GM12874 (cell line): Measurements from ENCODE around the gene UGT1A9.

Experiments used
- TF ChIP-seq, protein P1 (sequence below): IDR thresholded peaks from 2 replicates; pipeline ENCODE4 v1.5.1; 2011; ENCODE audit warnings: low read depth, mild to moderate bottlenecking, control low read depth, low read length, moderate library complexity; ENCODE audit not compliant: insufficient read depth

The UGT1A9 gene

DNA sequence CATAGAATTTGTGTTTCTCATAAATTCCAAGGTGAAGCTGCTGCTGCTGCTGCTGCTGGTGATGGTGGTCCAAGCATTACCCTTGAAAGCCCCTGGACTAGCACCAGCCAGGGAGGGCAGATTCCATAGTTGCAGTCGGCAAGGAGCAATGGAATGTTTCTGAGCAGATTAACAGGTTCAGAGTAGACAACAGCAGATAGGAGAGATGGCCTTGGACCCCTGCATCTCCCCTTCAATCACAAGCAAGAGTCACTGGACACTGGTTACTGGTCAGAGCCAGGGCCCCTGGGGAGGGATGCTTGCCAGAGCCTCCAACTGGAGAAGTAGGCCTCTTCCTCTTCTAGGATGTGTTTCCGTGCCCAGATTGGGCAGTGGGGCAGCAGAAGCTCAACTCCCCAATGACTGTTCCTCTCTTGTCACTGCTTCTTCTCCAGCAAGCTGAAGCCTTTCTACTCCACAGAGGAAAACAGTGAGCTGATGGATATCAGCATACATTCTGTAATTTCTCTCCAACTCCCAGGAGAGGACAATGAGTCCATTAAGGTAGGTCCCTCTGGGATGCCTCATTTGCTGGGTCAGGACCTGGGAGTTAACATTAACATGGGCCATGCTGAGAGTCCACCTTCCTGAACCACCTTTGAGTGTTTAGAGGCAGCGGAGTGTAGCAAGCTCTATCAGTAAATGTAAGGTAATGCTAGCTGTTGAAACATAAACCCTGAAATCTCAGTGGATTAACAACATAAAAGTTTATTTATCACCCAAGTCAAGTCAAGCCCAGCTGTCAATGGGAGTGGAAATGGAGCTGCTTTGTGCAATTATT lies 141.7 kb downstream of the UGT1A9 start:
- TF ChIP-seq, protein P1, sequence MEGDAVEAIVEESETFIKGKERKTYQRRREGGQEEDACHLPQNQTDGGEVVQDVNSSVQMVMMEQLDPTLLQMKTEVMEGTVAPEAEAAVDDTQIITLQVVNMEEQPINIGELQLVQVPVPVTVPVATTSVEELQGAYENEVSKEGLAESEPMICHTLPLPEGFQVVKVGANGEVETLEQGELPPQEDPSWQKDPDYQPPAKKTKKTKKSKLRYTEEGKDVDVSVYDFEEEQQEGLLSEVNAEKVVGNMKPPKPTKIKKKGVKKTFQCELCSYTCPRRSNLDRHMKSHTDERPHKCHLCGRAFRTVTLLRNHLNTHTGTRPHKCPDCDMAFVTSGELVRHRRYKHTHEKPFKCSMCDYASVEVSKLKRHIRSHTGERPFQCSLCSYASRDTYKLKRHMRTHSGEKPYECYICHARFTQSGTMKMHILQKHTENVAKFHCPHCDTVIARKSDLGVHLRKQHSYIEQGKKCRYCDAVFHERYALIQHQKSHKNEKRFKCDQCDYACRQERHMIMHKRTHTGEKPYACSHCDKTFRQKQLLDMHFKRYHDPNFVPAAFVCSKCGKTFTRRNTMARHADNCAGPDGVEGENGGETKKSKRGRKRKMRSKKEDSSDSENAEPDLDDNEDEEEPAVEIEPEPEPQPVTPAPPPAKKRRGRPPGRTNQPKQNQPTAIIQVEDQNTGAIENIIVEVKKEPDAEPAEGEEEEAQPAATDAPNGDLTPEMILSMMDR = no peak

DNA sequence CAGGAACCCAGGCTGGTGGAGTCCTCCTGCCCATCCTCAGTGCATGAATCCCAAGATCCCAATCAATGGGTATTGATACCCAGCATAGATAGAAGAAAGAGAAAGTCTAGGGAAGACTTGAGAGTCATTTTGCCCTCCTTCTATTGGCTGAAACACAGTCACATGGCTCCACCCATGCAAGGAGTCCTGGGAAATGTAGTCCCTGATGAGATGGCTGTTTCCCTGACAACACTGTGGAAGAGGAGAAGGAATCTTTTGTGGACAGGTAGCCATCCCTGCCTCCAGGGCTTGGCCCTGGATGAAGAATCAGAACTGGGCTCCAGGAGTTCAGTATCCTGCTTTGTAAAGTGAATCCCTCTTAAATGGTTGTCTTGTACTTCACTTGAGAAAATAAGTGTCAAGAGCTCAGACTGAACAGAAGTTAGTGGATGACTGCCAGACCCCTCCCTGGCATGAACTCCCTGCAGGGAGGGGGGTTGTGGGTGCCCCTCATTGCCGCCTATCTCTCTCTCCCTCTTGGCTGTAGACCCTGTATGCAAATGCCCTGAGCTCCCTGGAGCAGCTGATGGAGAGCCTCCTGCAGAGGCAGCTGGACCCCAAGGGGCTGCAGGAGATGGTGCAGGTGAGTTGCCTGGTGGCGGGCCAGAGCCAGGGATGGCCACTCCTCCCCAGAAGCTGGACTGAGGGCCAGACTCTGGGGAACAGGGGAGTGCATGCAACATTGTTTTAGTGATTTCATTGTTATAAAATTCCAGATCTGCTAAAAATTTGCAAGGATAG lies 142.5 kb downstream of the UGT1A9 start:
- TF ChIP-seq, protein P1 = no peak

DNA sequence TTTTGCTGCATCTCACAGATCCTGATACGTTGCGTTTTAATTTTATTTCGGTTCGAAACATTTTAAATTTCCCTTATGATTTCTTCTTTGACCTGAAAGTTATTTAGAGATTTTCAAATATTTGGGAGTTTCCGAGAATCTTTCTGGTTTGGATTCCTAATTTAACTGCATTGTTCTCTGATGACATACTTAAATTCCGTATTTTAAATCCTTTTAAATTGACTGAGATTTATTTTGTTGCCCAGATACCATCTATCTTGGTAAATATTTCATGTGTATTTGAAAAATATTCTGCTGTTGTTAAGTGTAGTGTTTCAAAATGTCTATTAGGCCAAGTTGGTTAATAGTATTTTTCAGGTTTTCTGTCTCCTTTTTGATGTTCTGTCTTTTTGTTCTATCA lies 144.2 kb downstream of the UGT1A9 start:
- TF ChIP-seq, protein P1 = no peak

DNA sequence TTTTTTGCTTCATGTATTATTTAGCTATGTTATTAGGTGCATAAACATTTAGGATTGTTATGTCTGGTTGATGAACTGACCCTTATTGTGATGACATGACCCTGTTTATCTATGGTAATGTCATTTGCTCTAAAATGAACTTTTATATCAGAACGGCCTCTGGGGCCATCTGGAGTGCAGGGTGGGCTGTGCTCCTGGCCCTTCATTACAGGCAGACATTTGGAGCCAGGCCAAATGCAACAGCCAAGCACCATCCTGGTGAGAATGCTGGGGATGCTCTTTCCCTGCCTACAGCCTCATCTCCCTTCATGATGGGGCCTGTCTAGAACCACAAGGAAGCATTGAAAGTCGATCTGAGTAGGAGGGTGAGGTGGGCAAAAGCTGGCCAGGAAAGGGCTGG lies 144.6 kb downstream of the UGT1A9 start:
- TF ChIP-seq, protein P1 = no peak

DNA sequence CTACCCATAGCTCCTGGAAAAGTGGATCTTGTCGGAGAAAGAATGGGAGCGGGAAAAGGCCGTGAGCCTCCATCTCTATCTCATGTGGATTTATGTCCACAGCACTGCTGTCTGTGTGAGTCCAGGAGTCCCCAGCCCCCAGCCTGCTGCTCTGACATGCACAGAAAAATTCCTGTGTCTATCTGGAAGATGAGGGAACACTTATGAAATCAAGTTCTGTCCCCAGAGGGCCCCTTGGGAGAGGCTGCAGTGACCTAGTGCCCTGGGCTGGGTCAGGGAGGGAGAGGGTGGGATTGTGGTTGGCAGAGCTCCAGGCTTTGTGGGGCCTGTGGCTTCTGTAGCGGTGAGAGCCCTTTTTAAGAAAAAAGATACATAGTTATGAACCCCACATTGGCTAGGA lies 145.1 kb downstream of the UGT1A9 start:
- TF ChIP-seq, protein P1 = no peak

DNA sequence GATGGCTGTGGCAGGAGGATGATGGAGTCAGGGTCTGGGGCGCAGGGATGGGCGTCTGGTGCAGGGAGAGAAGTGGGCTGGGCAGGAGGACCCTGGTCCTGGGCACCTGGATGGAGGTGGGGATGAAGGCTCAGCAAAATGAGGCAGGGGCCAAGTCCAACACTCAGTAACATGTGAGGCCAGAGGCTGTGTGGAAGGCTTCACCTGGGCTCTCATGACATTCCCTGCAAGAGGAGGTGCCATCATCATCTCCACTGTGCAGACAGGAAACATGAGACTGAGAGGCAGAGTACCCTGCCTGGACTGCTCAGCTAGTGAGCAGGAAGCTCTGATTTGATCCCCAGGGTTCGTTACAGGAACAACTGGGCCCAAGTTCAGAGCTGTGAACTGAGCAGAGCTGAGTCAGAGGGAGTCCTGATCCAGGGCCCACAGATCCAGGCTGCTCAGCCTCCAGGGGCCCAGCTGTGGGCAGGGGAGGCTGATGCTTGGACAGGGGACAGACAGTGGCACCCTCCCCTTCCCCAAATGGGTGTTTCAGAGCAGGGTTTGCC lies 145.7 kb downstream of the UGT1A9 start:
- TF ChIP-seq, protein P1 = no peak

DNA sequence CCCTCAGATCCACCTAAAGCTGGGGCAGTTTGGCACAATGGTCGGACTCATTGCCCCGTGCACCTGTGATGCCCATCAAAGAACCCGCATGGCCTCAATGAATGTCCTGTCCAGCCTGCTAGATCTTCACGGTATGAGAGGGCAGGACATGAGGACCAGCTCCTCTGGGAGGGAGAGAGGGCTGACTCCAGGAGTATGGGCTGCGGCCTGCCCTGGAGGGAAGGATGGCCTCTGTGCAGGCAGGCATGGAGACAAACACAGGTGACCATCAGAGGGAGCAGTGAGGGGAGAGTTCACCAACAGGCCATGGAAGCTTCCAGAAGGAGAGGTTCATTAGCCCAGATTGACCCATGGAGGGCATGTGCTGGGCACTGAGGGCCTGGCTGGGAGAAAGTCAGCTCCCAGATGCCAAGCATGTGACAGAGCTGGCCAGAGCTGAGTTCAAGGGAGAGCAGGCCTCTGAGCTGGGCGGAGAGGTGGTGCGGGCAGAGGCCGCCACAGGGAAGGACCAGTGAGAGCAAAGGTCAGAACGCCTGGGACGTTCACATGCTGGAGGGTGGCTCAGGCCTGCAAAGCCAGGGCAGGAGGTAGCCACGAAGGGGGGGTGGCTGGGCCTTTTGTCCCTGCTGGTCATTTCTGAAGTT lies 146.4 kb downstream of the UGT1A9 start:
- TF ChIP-seq, protein P1 = no peak
